Measurements from ENCODE around the gene SEMA4D.
A peak's percentile ranks its signal among the peaks of the same experiment; 100 is the strongest.

Gene SEMA4D

GRCh38 chr9:89339807-89340206 is 158.1 kb downstream of the SEMA4D start:
- Mint-ChIP-seq H3K27me3 (no peaks in the 10 kb centered on the region), H3K9me3 (no peaks in the 10 kb centered on the region), H3K4me3 (no peak overlapping the region), H3K27ac (no peak overlapping the region), H3K36me3 (peaks cover 49% of the 10 kb centered on the region), H3K4me1 (no peaks in the 10 kb centered on the region)
- ATAC-seq (ENCODE audit: low read depth) = no peak
- DNase-seq (ENCODE audit: low spot score in 2 of 2) = no peak

- Mint-ChIP-seq H3K4me3 (no peak overlapping the region), H3K36me3 (peaks cover 27% of the 10 kb centered on the region), H3K9me3 (no peaks in the 10 kb centered on the region), H3K27me3 (no peaks in the 10 kb centered on the region), H3K27ac (no peak overlapping the region), H3K4me1 (peaks cover under 1% of the 10 kb centered on the region)
- ATAC-seq (ENCODE audit: low read depth) (no peak), DNase-seq (ENCODE audit: low spot score in 2 of 2) (no peak)
These were observed 167.4 kb downstream of the SEMA4D start for GRCh38 chr9:89330513-89330912.

GRCh38 chr9:89329917-89330316 is 168.0 kb downstream of the SEMA4D start:
- Mint-ChIP-seq H3K27me3 (no peaks in the 10 kb centered on the region), H3K4me3 (no peak overlapping the region)

GRCh38 chr9:89328064-89328463 is 169.8 kb downstream of the SEMA4D start:
- DNase-seq (ENCODE audit: low spot score in 2 of 2) = no peak
- ATAC-seq (ENCODE audit: low read depth) = no peak
- Mint-ChIP-seq H3K27me3 (no peaks in the 10 kb centered on the region), H3K9me3 (no peaks in the 10 kb centered on the region), H3K4me3 (no peak overlapping the region), H3K27ac (no peak overlapping the region), H3K36me3 (peaks cover 23% of the 10 kb centered on the region), H3K4me1 (peaks cover 8% of the 10 kb centered on the region)

More at GRCh38 chr9:89329917-89330316, 168.0 kb downstream of the SEMA4D start:
- peaks cover 3% of the 10 kb centered on the region for H3K4me1 Mint-ChIP-seq
- no peak for ATAC-seq (ENCODE audit: low read depth)
- peaks cover 27% of the 10 kb centered on the region for H3K36me3 Mint-ChIP-seq
- no peak for DNase-seq (ENCODE audit: low spot score in 2 of 2)
- H3K9me3 Mint-ChIP-seq = no peaks in the 10 kb centered on the region
- no peak overlapping the region for H3K27ac Mint-ChIP-seq

- ATAC-seq (ENCODE audit: low read depth) (no peak), DNase-seq (ENCODE audit: low spot score in 2 of 2) (no peak)
- no peaks in the 10 kb centered on the region for H3K9me3 Mint-ChIP-seq
- H3K4me3 Mint-ChIP-seq = no peak overlapping the region
- H3K27me3 Mint-ChIP-seq = no peaks in the 10 kb centered on the region
- H3K36me3 Mint-ChIP-seq = peaks cover 17% of the 10 kb centered on the region
- no peak overlapping the region for H3K27ac Mint-ChIP-seq
- H3K4me1 Mint-ChIP-seq = peaks cover 18% of the 10 kb centered on the region
These were observed 172.2 kb downstream of the SEMA4D start for GRCh38 chr9:89325733-89326132.

- Mint-ChIP-seq H3K27me3 (no peaks in the 10 kb centered on the region), H3K36me3 (peaks cover 10% of the 10 kb centered on the region), H3K9me3 (no peaks in the 10 kb centered on the region), H3K27ac (peak overlapping the region; percentile 2), H3K4me3 (no peak overlapping the region), H3K4me1 (peaks cover 18% of the 10 kb centered on the region)
- no peak for DNase-seq (ENCODE audit: low spot score in 2 of 2)
- ATAC-seq (ENCODE audit: low read depth) = no peak
These were observed 174.5 kb downstream of the SEMA4D start for GRCh38 chr9:89323390-89323789.

DNA sequence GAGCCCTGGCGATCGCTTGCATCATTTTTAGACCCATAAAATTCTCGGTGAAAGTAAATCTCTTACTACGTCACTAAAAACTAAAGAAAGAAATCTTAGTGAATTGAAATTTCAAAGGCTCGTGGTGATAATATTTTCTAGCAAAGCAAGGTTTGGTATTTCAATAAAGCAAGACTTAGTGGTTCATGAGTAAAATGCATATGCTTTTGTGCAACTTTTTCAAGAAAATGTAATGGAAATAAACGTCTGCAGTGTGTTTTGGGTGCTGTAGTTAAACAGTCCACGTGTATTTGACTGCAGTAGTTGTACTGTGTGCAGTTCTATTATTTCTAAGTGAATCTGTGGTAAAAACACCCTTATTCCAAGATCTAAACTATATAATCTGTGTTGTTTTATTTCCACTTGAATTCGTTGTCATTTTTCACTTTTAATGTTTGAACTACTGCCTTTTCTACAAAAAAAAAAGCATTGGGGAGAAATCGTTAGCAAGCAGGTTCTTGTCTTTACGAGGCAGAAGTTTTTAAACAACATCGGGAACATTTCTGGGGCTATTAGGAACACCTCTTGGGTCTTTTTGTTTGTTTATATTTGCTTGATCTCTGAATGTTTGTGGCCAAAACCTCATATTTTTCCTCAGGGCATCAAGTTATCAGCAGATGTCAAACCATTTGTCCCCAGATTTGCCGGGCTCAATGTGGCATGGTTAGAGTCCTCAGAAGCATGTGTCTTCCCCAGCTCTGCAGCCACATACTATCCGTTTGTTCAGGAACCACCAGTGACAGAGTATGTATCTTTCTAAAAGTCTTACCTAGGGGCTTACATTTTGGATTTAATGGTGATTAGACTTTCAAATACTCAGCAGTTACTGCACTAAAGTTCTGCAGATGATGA is 178.7 kb downstream of the SEMA4D start:
- no peak for DNase-seq (ENCODE audit: low spot score in 2 of 2)
- peak overlapping the region; percentile 99 for H3K27ac Mint-ChIP-seq
- H3K27me3 Mint-ChIP-seq = no peaks in the 10 kb centered on the region
- H3K4me3 Mint-ChIP-seq = peak overlapping the region; percentile 90
- peaks cover 21% of the 10 kb centered on the region for H3K4me1 Mint-ChIP-seq
- peaks cover 10% of the 10 kb centered on the region for H3K36me3 Mint-ChIP-seq
- no peaks in the 10 kb centered on the region for H3K9me3 Mint-ChIP-seq
- ATAC-seq (ENCODE audit: low read depth) = no peak

DNA sequence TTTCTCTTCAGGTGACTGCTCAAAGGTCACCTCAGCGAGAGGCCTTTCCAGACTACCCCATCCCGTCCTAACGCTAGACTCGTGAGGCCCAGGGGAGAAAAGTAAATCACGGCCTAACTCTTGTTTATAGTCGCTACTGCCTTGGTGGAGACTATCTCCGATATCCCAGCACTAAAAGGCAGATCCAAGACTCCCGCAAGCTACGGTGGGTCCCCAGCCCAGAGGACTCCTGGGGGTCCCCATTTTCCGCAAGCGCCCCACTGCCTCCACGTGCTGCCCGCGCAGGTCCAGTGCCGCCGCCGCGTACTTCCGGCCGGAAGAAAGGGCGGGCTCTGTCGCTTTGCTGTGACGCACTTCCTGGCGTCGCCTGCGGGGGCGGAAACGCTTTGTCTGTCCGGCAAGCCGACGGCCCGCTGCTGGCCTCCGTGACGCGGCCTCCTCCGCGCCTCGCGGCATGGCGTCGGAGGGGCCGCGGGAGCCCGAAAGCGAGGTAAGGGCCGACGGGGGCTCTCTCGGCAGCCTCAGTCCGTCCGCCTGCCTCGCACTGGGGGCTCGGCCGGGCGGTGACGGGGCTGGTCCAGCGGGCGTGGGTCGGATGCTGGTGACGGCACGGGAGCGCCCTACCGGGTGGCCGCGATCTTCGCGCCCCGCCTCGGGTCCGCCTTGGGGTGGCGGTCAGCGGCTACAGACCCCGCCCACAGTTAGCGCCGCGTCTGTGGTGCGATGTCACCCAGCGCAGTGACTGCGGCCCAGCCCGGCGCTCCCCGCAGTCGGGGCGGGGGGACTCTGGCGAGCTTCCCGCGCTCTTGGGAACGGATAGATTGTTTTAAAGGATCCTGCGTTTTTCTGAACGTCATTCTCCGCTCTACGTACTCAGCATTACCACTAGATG is 179.5 kb downstream of the SEMA4D start, which contains the start of gene SECISBP2:
Gene SECISBP2 (plus strand): TSS at position 378 of the 892 bp plus-strand sequence. CDS start 77 bp downstream, at position 455.
- peaks cover 19% of the 10 kb centered on the region for H3K4me1 Mint-ChIP-seq
- no peaks in the 10 kb centered on the region for H3K27me3 Mint-ChIP-seq
- no peaks in the 10 kb centered on the region for H3K9me3 Mint-ChIP-seq
- ATAC-seq (ENCODE audit: low read depth) (peak; percentile 85), DNase-seq (ENCODE audit: low spot score in 2 of 2) (peak; percentile 93 to 98)
- H3K36me3 Mint-ChIP-seq = peaks cover 10% of the 10 kb centered on the region
- peak within 1 kb of the TSS; percentile 99 for H3K27ac Mint-ChIP-seq
- peak within 1 kb of the TSS; percentile 90 for H3K4me3 Mint-ChIP-seq

- DNase-seq (ENCODE audit: low spot score in 2 of 2) (no peak), ATAC-seq (ENCODE audit: low read depth) (no peak)
- Mint-ChIP-seq H3K9me3 (no peaks in the 10 kb centered on the region), H3K27ac (peak overlapping the region; percentile 99), H3K4me1 (peaks cover 11% of the 10 kb centered on the region), H3K4me3 (peak overlapping the region; percentile 90), H3K36me3 (peaks cover 6% of the 10 kb centered on the region), H3K27me3 (no peaks in the 10 kb centered on the region)
These were observed 180.6 kb downstream of the SEMA4D start for GRCh38 chr9:89317282-89317681.

DNA sequence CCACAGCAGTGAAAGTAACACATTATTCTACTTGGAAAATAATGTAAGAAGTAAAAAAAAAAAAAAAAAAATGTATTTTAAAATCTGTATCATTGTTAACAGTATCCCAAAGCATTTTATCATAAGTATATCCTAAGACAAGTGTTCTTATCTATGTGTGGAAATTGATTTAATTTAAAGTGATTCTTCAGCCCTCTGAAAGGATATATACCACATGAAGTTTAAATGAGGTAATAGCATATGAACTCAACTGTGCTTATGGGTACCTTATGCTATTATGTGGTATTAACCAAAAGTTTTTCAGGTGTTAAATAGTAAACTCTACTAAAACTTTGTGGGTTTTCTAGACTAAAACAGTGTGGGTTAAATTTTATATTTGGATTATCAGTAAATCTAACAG is 182.4 kb downstream of the SEMA4D start:
- Mint-ChIP-seq H3K4me1 (peaks cover 9% of the 10 kb centered on the region), H3K27me3 (no peaks in the 10 kb centered on the region), H3K27ac (no peak overlapping the region), H3K36me3 (peaks cover 3% of the 10 kb centered on the region), H3K4me3 (no peak overlapping the region), H3K9me3 (no peaks in the 10 kb centered on the region)
- ATAC-seq (ENCODE audit: low read depth) (no peak), DNase-seq (ENCODE audit: low spot score in 2 of 2) (no peak)

- H3K4me3 Mint-ChIP-seq = no peak overlapping the region
- DNase-seq (ENCODE audit: low spot score in 2 of 2) (no peak), ATAC-seq (ENCODE audit: low read depth) (no peak)
- no peaks in the 10 kb centered on the region for H3K9me3 Mint-ChIP-seq
- H3K36me3 Mint-ChIP-seq = peaks cover 3% of the 10 kb centered on the region
- peaks cover 9% of the 10 kb centered on the region for H3K4me1 Mint-ChIP-seq
- no peak overlapping the region for H3K27ac Mint-ChIP-seq
- no peaks in the 10 kb centered on the region for H3K27me3 Mint-ChIP-seq
These were observed 183.0 kb downstream of the SEMA4D start for GRCh38 chr9:89314955-89315354.

- ATAC-seq (ENCODE audit: low read depth) = no peak
- H3K27ac Mint-ChIP-seq = no peak overlapping the region
- H3K4me1 Mint-ChIP-seq = peaks cover 9% of the 10 kb centered on the region
- DNase-seq (ENCODE audit: low spot score in 2 of 2) = no peak
- H3K9me3 Mint-ChIP-seq = no peaks in the 10 kb centered on the region
- H3K4me3 Mint-ChIP-seq = no peak overlapping the region
- no peaks in the 10 kb centered on the region for H3K27me3 Mint-ChIP-seq
- H3K36me3 Mint-ChIP-seq = peaks cover 3% of the 10 kb centered on the region
These were observed 184.1 kb downstream of the SEMA4D start for GRCh38 chr9:89313842-89314241.

GRCh38 chr9:89312222-89312571 is 185.7 kb downstream of the SEMA4D start:
- H3K4me3 Mint-ChIP-seq = peak overlapping the region; percentile 70
- H3K27ac Mint-ChIP-seq = peak overlapping the region; percentile 14
- DNase-seq (ENCODE audit: low spot score in 2 of 2) (no peak), ATAC-seq (ENCODE audit: low read depth) (no peak)
- H3K36me3 Mint-ChIP-seq = peaks cover 2% of the 10 kb centered on the region
- no peaks in the 10 kb centered on the region for H3K9me3 Mint-ChIP-seq
- peaks cover 5% of the 10 kb centered on the region for H3K4me1 Mint-ChIP-seq
- no peaks in the 10 kb centered on the region for H3K27me3 Mint-ChIP-seq
